Hepatic stellate cell (primary cell): Measurements from ENCODE around the gene UBE2D1.
"Not testable (repeated sequence)": the region's sequence is repeated elsewhere in the genome, so short reads cannot be mapped to it uniquely, and the experiment has no call there.

ENCODE experiments used
- DNase-seq: peaks from one replicate; pipeline ENCODE4 v3.0.0; 2011; ENCODE audit warnings: low spot score

UBE2D1 gene

GRCh38 chr10:58384095-58384494 lies 49.3 kb downstream of the UBE2D1 start:
- DNase-seq, result no peak

GRCh38 chr10:58384544-58384998 lies 49.8 kb downstream of the UBE2D1 start:
- no peak for DNase-seq

GRCh38 chr10:58384999-58385783 lies 50.4 kb downstream of the UBE2D1 start, which contains the start of gene TFAM:
TFAM (plus strand) TSS chr10:58385410; CDS start chr10:58385548, 138 bp downstream.
- peak; percentile 95 for DNase-seq

GRCh38 chr10:58385784-58386112 lies 50.9 kb downstream of the UBE2D1 start:
- peak; percentile 40 for DNase-seq

GRCh38 chr10:58389024-58389423 lies 54.2 kb downstream of the UBE2D1 start:
- DNase-seq, result no peak

GRCh38 chr10:58393317-58393716 lies 58.5 kb downstream of the UBE2D1 start:
- DNase-seq, result no peak

GRCh38 chr10:58394471-58394870 lies 59.7 kb downstream of the UBE2D1 start:
- no peak for DNase-seq

GRCh38 chr10:58396057-58396456 lies 61.3 kb downstream of the UBE2D1 start:
- DNase-seq, result no peak

GRCh38 chr10:58397830-58398229 lies 63.0 kb downstream of the UBE2D1 start:
- DNase-seq, result no peak

- DNase-seq, result no peak
These were observed 64.6 kb downstream of the UBE2D1 start for GRCh38 chr10:58399410-58399809.

- no peak for DNase-seq
These were observed 65.8 kb downstream of the UBE2D1 start for GRCh38 chr10:58400609-58401008.

- DNase-seq, result no peak
These were observed 69.2 kb downstream of the UBE2D1 start for GRCh38 chr10:58404001-58404400.

GRCh38 chr10:58409956-58410610 lies 75.3 kb downstream of the UBE2D1 start:
- DNase-seq, result no peak

- DNase-seq, result no peak
These were observed 77.7 kb downstream of the UBE2D1 start for GRCh38 chr10:58412502-58412961.

GRCh38 chr10:58414270-58415041 lies 79.7 kb downstream of the UBE2D1 start:
- peak; percentile 45 for DNase-seq

GRCh38 chr10:58415757-58416156 lies 81.0 kb downstream of the UBE2D1 start:
- no peak for DNase-seq

- not testable (repeated sequence) for DNase-seq
These were observed 83.1 kb downstream of the UBE2D1 start for GRCh38 chr10:58417902-58418301.
